ENCODE measurements around the gene FNIP1.
"Not testable (repeated sequence)": the region's sequence is repeated elsewhere in the genome, so short reads cannot be mapped to it uniquely, and the experiment has no call there.

DNA sequence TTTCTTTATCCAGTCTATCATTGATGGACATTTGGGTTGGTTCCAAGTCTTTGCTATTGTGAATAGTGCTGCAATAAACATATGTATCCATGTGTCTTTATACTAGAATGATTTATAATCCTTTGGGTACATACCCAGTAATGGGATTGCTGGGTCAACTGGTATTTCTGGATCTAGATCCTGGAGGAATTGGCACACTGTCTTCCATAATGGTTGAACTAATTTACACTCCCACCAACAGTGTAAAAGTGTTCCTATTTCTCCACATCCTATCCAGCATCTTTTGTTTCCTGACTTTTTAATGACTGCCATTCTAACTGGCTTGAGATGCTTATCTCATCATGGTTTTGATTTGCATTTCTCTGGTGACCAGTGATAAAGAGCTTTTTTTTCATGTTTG, 72.7 kb downstream of the FNIP1 start:
- not testable (repeated sequence) for TF ChIP-seq TCF7L2 (IDR thresholded peaks at IDR 0.05; ENCODE audit: borderline replicate concordance, extremely low read depth, insufficient read depth, insufficient read length); SP1 (IDR thresholded peaks at IDR 0.05; ENCODE audit: low read depth); POLR2AphosphoS5 (IDR thresholded peaks at IDR 0.05; ENCODE audit: low read depth, low read length); POLR2A (IDR thresholded peaks at IDR 0.05; ENCODE audit: borderline replicate concordance, extremely low read depth, insufficient read depth, insufficient read length); ZFX (IDR thresholded peaks at IDR 0.05); EZH2phosphoT487 (IDR thresholded peaks at IDR 0.05; ENCODE audit: borderline replicate concordance); EZH2 (IDR thresholded peaks at IDR 0.05); RAD21 (IDR thresholded peaks at IDR 0.05; ENCODE audit: low read depth); SIN3A (IDR thresholded peaks at IDR 0.05; ENCODE audit: low read depth); SRF (IDR thresholded peaks at IDR 0.05; ENCODE audit: low read depth); YY1 (IDR thresholded peaks at IDR 0.05; ENCODE audit: extremely low read depth, insufficient replicate concordance, low read depth, low read length)
- TF ChIP-seq, protein P1, sequence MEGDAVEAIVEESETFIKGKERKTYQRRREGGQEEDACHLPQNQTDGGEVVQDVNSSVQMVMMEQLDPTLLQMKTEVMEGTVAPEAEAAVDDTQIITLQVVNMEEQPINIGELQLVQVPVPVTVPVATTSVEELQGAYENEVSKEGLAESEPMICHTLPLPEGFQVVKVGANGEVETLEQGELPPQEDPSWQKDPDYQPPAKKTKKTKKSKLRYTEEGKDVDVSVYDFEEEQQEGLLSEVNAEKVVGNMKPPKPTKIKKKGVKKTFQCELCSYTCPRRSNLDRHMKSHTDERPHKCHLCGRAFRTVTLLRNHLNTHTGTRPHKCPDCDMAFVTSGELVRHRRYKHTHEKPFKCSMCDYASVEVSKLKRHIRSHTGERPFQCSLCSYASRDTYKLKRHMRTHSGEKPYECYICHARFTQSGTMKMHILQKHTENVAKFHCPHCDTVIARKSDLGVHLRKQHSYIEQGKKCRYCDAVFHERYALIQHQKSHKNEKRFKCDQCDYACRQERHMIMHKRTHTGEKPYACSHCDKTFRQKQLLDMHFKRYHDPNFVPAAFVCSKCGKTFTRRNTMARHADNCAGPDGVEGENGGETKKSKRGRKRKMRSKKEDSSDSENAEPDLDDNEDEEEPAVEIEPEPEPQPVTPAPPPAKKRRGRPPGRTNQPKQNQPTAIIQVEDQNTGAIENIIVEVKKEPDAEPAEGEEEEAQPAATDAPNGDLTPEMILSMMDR (IDR thresholded peaks at IDR 0.05 in 2 of 3, conservative IDR thresholded peaks at IDR 0.05 in 1 of 3; ENCODE audit: borderline replicate concordance in 1 of 3, insufficient read depth in 1 of 3, low read depth in 2 of 3, low read length in 2 of 3) = not testable (repeated sequence)
- TF ChIP-seq, protein P2, sequence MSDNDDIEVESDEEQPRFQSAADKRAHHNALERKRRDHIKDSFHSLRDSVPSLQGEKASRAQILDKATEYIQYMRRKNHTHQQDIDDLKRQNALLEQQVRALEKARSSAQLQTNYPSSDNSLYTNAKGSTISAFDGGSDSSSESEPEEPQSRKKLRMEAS (IDR thresholded peaks at IDR 0.05) = not testable (repeated sequence)

All from HCT116 (cell line).